GM18520 (cell line): Measurements from ENCODE around the gene ZNF836.

Experiments
- ATAC-seq: cut with Tn5 transposase; IDR thresholded peaks from one replicate; pipeline ENCODE4 v1.9.1; 2021; ENCODE audit not compliant: unreplicated experiment

The ZNF836 gene

GRCh38 chr19:52188822-52189734 lies 17.7 kb upstream of the ZNF836 start:
- ATAC-seq = peak; percentile 0

GRCh38 chr19:52187407-52187806 lies 16.0 kb upstream of the ZNF836 start:
- ATAC-seq = no peak

GRCh38 chr19:52176574-52176973 lies 5.2 kb upstream of the ZNF836 start:
- ATAC-seq = no peak

GRCh38 chr19:52172347-52172746 lies 926 bp upstream of the ZNF836 start:
- no peak for ATAC-seq

- no peak for ATAC-seq
Measured at GRCh38 chr19:52170863-52171320, 529 bp downstream of the ZNF836 start.

GRCh38 chr19:52170304-52170703 lies 1.1 kb downstream of the ZNF836 start:
- ATAC-seq = no peak

- no peak for ATAC-seq
Measured at GRCh38 chr19:52155596-52156359, 15.6 kb downstream of the ZNF836 start.

- no peak for ATAC-seq
Measured at GRCh38 chr19:52148256-52148655, 23.2 kb downstream of the ZNF836 start.

GRCh38 chr19:52142001-52142595 lies 29.3 kb downstream of the ZNF836 start:
- no peak for ATAC-seq

- ATAC-seq = no peak
Measured at GRCh38 chr19:52141203-52141602, 30.2 kb downstream of the ZNF836 start.

GRCh38 chr19:52140032-52140710 lies 31.2 kb downstream of the ZNF836 start:
- no peak for ATAC-seq

GRCh38 chr19:52139252-52140031 lies 32.0 kb downstream of the ZNF836 start, which contains the start of gene ZNF616:
ZNF616 (minus strand) TSS chr19:52139938; CDS start chr19:52130512, 9,426 bp downstream.
- peak; percentile 52 for ATAC-seq

GRCh38 chr19:52138983-52139251 lies 32.5 kb downstream of the ZNF836 start:
- no peak for ATAC-seq

- no peak for ATAC-seq
Measured at GRCh38 chr19:52138278-52138982, 33.0 kb downstream of the ZNF836 start.

- ATAC-seq = no peak
Measured at GRCh38 chr19:52120286-52120685, 51.1 kb downstream of the ZNF836 start.

- no peak for ATAC-seq
Measured at GRCh38 chr19:52115526-52116053, 55.8 kb downstream of the ZNF836 start.

- no peak for ATAC-seq
Measured at GRCh38 chr19:52114691-52115090, 56.7 kb downstream of the ZNF836 start.

- ATAC-seq = no peak
Measured at GRCh38 chr19:52112624-52113023, 58.8 kb downstream of the ZNF836 start.

GRCh38 chr19:52110780-52111179 lies 60.6 kb downstream of the ZNF836 start:
- ATAC-seq = no peak
